ENCODE data around the gene YIPF3. TPM values are rescaled to one million over a fixed set of nuclear protein-coding genes. Genes with fewer than 3 reads are reported as not detected.

The YIPF3 gene
- total and polyA plus RNA-seq, 2 donors (not counting 1 experiment from before 2014, with no cell fraction given), result 64.3 to 92.6 TPM

DNA sequence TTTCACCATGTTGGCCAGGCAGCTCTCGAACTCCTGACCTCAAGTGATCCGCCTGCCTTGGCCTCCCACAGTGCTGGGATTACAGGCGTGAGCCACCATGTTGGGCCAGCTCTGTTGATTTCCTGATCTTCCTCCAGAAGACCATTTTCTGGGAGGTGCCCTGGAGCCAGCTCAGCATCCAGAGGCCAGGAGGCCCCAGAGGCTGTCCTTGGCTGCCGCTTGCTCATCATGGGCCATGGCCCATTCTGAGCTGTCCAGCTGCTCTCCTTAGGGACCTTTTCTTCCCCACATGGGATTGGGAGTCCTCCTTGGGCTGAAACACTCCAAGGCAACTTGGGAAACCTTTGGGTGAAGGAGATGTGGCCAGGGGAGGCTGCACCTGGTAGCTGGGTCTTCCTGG is 22.0 kb downstream of the YIPF3 start:
- H3K36me3 ChIP-seq (replicated peaks in 1 of 2; ENCODE audit: control extremely low read depth in 1 of 2, control insufficient read depth in 1 of 2, extremely low read depth in 1 of 2, insufficient read depth in 2 of 2, low read length in 1 of 2), result peaks cover 0 to 48% of the 10 kb centered on the region in 2 experiments
- peaks cover 0 to 6% of the 10 kb centered on the region in 2 donors for H3K4me1 ChIP-seq (ENCODE audit: control insufficient read depth in 2 of 2, insufficient read depth in 2 of 2, low read length in 2 of 2)
- H3K79me2 ChIP-seq (ENCODE audit: control insufficient read depth, insufficient read depth, low read length), result peaks cover 30% of the 10 kb centered on the region
- CTCF ChIA-PET, result interaction anchor here (8.0 kb wide), 1 partner anchor 10 kb away, joined by 69 read pairs; no protein-coding TSS in a partner anchor
- 96% methylated on average over 4 of the region's 4 CpGs for WGBS (ENCODE audit: insufficient coverage)
- H3K4me3 ChIP-seq (ENCODE audit: control extremely low read depth in 1 of 5, extremely low read depth in 1 of 5, insufficient read depth in 1 of 5, low read depth in 2 of 5, low read length in 4 of 5), result no peak overlapping the region
- Mint-ChIP-seq H3K27me3 (no peaks in the 10 kb centered on the region), H3K27ac (no peak overlapping the region), H3K9me3 (ENCODE audit: insufficient read depth) (no peaks in the 10 kb centered on the region), H3K4me1 (peaks cover 16% of the 10 kb centered on the region), H3K4me3 (no peak overlapping the region)
- TF ChIP-seq EZH2 (IDR thresholded peaks at IDR 0.05; ENCODE audit: borderline replicate concordance, insufficient read depth, low read depth, low read length, poor library complexity, severe bottlenecking), result no peak
- TF ChIP-seq, protein P1, sequence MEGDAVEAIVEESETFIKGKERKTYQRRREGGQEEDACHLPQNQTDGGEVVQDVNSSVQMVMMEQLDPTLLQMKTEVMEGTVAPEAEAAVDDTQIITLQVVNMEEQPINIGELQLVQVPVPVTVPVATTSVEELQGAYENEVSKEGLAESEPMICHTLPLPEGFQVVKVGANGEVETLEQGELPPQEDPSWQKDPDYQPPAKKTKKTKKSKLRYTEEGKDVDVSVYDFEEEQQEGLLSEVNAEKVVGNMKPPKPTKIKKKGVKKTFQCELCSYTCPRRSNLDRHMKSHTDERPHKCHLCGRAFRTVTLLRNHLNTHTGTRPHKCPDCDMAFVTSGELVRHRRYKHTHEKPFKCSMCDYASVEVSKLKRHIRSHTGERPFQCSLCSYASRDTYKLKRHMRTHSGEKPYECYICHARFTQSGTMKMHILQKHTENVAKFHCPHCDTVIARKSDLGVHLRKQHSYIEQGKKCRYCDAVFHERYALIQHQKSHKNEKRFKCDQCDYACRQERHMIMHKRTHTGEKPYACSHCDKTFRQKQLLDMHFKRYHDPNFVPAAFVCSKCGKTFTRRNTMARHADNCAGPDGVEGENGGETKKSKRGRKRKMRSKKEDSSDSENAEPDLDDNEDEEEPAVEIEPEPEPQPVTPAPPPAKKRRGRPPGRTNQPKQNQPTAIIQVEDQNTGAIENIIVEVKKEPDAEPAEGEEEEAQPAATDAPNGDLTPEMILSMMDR (IDR thresholded peaks at IDR 0.05), result no peak
- no peak for DNase-seq
- POLR2A ChIA-PET, result interaction anchor here (0.6 kb wide), 1 partner anchor 131 kb away, joined by 7 read pairs; no protein-coding TSS in a partner anchor
- H3K27me3 ChIP-seq (replicated peaks in 1 of 4; ENCODE audit: control extremely low read depth in 1 of 4, control insufficient read depth in 3 of 4, insufficient read depth in 4 of 4, low read length in 3 of 4), result no peaks in the 10 kb centered on the region
- H3K9me3 ChIP-seq (ENCODE audit: control extremely low read depth in 1 of 3, control insufficient read depth in 2 of 3, insufficient read depth in 1 of 3, low read length in 2 of 3), result no peaks in the 10 kb centered on the region
- H3K9ac ChIP-seq (ENCODE audit: low read length), result no peak overlapping the region
- ATAC-seq (ENCODE audit: low read depth), result no peak
- no peak overlapping the region for H3K27ac ChIP-seq (ENCODE audit: low read length in 2 of 2)
- H4K20me1 ChIP-seq (ENCODE audit: control insufficient read depth, insufficient read depth, low read length, poor library complexity, severe bottlenecking), result no peaks in the 10 kb centered on the region
- intact Hi-C loops (cut with micrococcal nuclease), result no loop called here
- no peak overlapping the region for H2AFZ ChIP-seq (ENCODE audit: insufficient read depth, low read depth, low read length, poor library complexity, severe bottlenecking)
- no peak overlapping the region for H3K4me2 ChIP-seq (replicated peaks; ENCODE audit: low read depth, low read length, poor library complexity, severe bottlenecking)

GRCh38 chr6:43494321-43494720 is 22.4 kb downstream of the YIPF3 start:
- no peaks in the 10 kb centered on the region for H3K9me3 ChIP-seq (ENCODE audit: control extremely low read depth in 1 of 3, control insufficient read depth in 2 of 3, insufficient read depth in 1 of 3, low read length in 2 of 3)
- no peak for DNase-seq
- Mint-ChIP-seq H3K27me3 (no peaks in the 10 kb centered on the region), H3K9me3 (ENCODE audit: insufficient read depth) (no peaks in the 10 kb centered on the region), H3K27ac (no peak overlapping the region), H3K4me3 (no peak overlapping the region), H3K4me1 (peaks cover 16% of the 10 kb centered on the region)
- 100% methylated on average over 2 of the region's 6 CpGs for WGBS (ENCODE audit: insufficient coverage)
- ChIA-PET CTCF (interaction anchor here (0.6 to 8.0 kb wide), 3 partner anchors 11 to 231 kb away, joined by 3 to 69 read pairs (median 3); no protein-coding TSS in a partner anchor), POLR2A (interaction anchor here (0.6 kb wide), 1 partner anchor 130 kb away, joined by 7 read pairs; no protein-coding TSS in a partner anchor)
- no peak overlapping the region for H2AFZ ChIP-seq (ENCODE audit: insufficient read depth, low read depth, low read length, poor library complexity, severe bottlenecking)
- no peaks in the 10 kb centered on the region for H4K20me1 ChIP-seq (ENCODE audit: control insufficient read depth, insufficient read depth, low read length, poor library complexity, severe bottlenecking)
- no peak overlapping the region for H3K4me3 ChIP-seq (ENCODE audit: control extremely low read depth in 1 of 5, extremely low read depth in 1 of 5, insufficient read depth in 1 of 5, low read depth in 2 of 5, low read length in 4 of 5)
- no peak overlapping the region for H3K27ac ChIP-seq (ENCODE audit: low read length in 2 of 2)
- peaks cover 30% of the 10 kb centered on the region for H3K79me2 ChIP-seq (ENCODE audit: control insufficient read depth, insufficient read depth, low read length)
- no peak overlapping the region for H3K9ac ChIP-seq (ENCODE audit: low read length)
- TF ChIP-seq EZH2 (IDR thresholded peaks at IDR 0.05; ENCODE audit: borderline replicate concordance, insufficient read depth, low read depth, low read length, poor library complexity, severe bottlenecking), result no peak
- TF ChIP-seq, protein P1 (IDR thresholded peaks at IDR 0.05), result no peak
- no peaks in the 10 kb centered on the region for H3K27me3 ChIP-seq (replicated peaks in 1 of 4; ENCODE audit: control extremely low read depth in 1 of 4, control insufficient read depth in 3 of 4, insufficient read depth in 4 of 4, low read length in 3 of 4)
- H3K36me3 ChIP-seq (replicated peaks in 1 of 2; ENCODE audit: control extremely low read depth in 1 of 2, control insufficient read depth in 1 of 2, extremely low read depth in 1 of 2, insufficient read depth in 2 of 2, low read length in 1 of 2), result peaks cover 0 to 47% of the 10 kb centered on the region in 2 experiments
- ATAC-seq (ENCODE audit: low read depth), result no peak
- intact Hi-C loops (cut with micrococcal nuclease), result no loop called here
- H3K4me2 ChIP-seq (replicated peaks; ENCODE audit: low read depth, low read length, poor library complexity, severe bottlenecking), result no peak overlapping the region
- H3K4me1 ChIP-seq (ENCODE audit: control insufficient read depth in 2 of 2, insufficient read depth in 2 of 2, low read length in 2 of 2), result peaks cover 0 to 6% of the 10 kb centered on the region in 2 donors

Measured in B cell (primary cell).